Coronary artery (tissue), 2 donors: ENCODE results near the gene SVIP.

Source experiments
- DNase-seq: peaks from one replicate; pipeline ENCODE4 v3.0.0-alpha.2; 2017; ENCODE audit warnings: low spot score
- H3K27ac ChIP-seq, 2 donors: fragments of 200-600 bp; sonication (generic); one replicate each; pipeline ENCODE4 v1.5.1; 2016 to 2019
- H3K4me3 ChIP-seq: fragments of 200-600 bp; sonication (generic); 2 replicates; pipeline ENCODE4 v1.5.1; 2016; ENCODE audit warnings: mild to moderate bottlenecking, moderate library complexity
- CTCF ChIP-seq: fragments of 200-600 bp; sonication (generic); IDR thresholded peaks from one replicate; pipeline ENCODE4 v1.5.1; 2019; ENCODE audit warnings: antibody characterized with exemption

Gene SVIP

GRCh38 chr11:22851477-22851876 lies 21.9 kb upstream of the SVIP start:
- TF ChIP-seq CTCF: no peak
- Histone ChIP-seq H3K4me3 (no peak overlapping the region), H3K27ac (no peak overlapping the region)
- no peak for DNase-seq

GRCh38 chr11:22846726-22847125 lies 17.1 kb upstream of the SVIP start:
- DNase-seq: no peak
- H3K4me3 ChIP-seq: no peak overlapping the region
- no peak for TF ChIP-seq CTCF
- no peak overlapping the region for H3K27ac ChIP-seq

GRCh38 chr11:22832315-22833015 lies 2.9 kb upstream of the SVIP start:
- no peak for DNase-seq
- no peak overlapping the region for H3K27ac ChIP-seq
- no peak overlapping the region for H3K4me3 ChIP-seq
- TF ChIP-seq CTCF: no peak

- no peak for DNase-seq
- TF ChIP-seq CTCF: no peak
- Histone ChIP-seq H3K27ac (no peak overlapping the region), H3K4me3 (peak overlapping the region; percentile 82)
Measured at GRCh38 chr11:22830082-22830414, 447 bp upstream of the SVIP start.

GRCh38 chr11:22828373-22828772 lies 1.2 kb downstream of the SVIP start:
- H3K27ac ChIP-seq: no peak overlapping the region
- peak overlapping the region; percentile 82 for H3K4me3 ChIP-seq
- DNase-seq: no peak
- no peak for TF ChIP-seq CTCF

GRCh38 chr11:22822203-22822602 lies 7.4 kb downstream of the SVIP start:
- TF ChIP-seq CTCF: no peak
- no peak overlapping the region for H3K27ac ChIP-seq
- no peak overlapping the region for H3K4me3 ChIP-seq
- DNase-seq: no peak

GRCh38 chr11:22809893-22810292 lies 19.7 kb downstream of the SVIP start:
- H3K27ac ChIP-seq: no peak overlapping the region
- no peak for TF ChIP-seq CTCF

More at GRCh38 chr11:22809893-22810292, 19.7 kb downstream of the SVIP start:
- no peak for DNase-seq
- no peak overlapping the region for H3K4me3 ChIP-seq
